Measurements from ENCODE around the gene TRPC6. TPM values are rescaled to one million over a fixed set of nuclear protein-coding genes. Genes with fewer than 3 reads are reported as not detected.

Gene TRPC6
- total and polyA plus RNA-seq, 4 donors: 0.03 to 1.5 (median 0.17) TPM; not detected in 1

DNA sequence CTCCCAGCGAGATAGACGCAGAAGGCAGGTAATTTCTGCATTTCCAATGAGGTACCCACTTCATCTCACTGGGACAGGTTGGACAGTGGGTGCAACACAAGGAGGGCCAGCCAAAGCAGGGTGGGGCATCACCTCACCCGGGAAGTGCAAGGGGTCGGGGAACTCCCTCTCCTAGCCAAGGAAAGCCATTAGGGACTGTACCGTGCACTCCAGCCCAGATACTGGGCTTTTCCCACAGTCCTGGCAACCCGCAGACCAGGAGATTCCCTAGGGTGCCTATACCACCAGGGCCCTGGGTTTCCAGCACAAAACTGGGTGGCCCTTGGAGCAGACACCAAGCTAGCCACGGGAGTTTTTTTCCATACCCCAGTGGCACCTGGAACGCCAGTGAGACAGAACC, 17.2 kb downstream of the TRPC6 start (continued):
- TF ChIP-seq RXRA (IDR thresholded peaks at IDR 0.05) (no peak), SP1 (IDR thresholded peaks at IDR 0.05) (no peak), NR2F2 (IDR thresholded peaks at IDR 0.05) (no peak), HNF4G (IDR thresholded peaks at IDR 0.05) (no peak), TAF1 (conservative IDR thresholded peaks at IDR 0.05) (no peak), EGR1 (IDR thresholded peaks at IDR 0.05; ENCODE audit: low read depth in 2 of 2) (no peak)
- TF ChIP-seq, protein P1, sequence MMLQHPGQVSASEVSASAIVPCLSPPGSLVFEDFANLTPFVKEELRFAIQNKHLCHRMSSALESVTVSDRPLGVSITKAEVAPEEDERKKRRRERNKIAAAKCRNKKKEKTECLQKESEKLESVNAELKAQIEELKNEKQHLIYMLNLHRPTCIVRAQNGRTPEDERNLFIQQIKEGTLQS (IDR thresholded peaks at IDR 0.05): no peak
- TF ChIP-seq, protein P2, sequence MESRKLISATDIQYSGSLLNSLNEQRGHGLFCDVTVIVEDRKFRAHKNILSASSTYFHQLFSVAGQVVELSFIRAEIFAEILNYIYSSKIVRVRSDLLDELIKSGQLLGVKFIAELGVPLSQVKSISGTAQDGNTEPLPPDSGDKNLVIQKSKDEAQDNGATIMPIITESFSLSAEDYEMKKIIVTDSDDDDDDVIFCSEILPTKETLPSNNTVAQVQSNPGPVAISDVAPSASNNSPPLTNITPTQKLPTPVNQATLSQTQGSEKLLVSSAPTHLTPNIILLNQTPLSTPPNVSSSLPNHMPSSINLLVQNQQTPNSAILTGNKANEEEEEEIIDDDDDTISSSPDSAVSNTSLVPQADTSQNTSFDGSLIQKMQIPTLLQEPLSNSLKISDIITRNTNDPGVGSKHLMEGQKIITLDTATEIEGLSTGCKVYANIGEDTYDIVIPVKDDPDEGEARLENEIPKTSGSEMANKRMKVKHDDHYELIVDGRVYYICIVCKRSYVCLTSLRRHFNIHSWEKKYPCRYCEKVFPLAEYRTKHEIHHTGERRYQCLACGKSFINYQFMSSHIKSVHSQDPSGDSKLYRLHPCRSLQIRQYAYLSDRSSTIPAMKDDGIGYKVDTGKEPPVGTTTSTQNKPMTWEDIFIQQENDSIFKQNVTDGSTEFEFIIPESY (IDR thresholded peaks at IDR 0.05): no peak

DNA sequence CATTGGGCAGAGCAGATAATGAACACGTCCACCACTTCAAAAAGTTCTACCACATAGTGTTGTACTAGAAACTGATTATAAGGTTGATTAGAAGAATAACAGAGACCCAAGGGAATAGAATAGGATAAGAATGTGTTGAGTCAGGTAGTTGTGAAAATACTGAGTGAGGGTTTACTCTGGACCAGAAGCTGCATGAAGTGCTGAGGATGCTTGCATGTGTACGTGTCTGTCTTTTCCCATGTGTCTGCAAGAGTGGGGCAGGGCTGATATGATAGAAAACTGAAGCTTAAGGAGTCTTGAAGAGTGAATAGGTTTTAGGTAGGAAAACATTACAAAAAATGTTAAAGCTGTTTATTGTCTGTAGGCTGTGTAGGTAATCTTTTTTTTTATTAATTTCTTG, 20.6 kb downstream of the TRPC6 start:
- no peak for DNase-seq (ENCODE audit: low spot score)
- TF ChIP-seq, protein P3, sequence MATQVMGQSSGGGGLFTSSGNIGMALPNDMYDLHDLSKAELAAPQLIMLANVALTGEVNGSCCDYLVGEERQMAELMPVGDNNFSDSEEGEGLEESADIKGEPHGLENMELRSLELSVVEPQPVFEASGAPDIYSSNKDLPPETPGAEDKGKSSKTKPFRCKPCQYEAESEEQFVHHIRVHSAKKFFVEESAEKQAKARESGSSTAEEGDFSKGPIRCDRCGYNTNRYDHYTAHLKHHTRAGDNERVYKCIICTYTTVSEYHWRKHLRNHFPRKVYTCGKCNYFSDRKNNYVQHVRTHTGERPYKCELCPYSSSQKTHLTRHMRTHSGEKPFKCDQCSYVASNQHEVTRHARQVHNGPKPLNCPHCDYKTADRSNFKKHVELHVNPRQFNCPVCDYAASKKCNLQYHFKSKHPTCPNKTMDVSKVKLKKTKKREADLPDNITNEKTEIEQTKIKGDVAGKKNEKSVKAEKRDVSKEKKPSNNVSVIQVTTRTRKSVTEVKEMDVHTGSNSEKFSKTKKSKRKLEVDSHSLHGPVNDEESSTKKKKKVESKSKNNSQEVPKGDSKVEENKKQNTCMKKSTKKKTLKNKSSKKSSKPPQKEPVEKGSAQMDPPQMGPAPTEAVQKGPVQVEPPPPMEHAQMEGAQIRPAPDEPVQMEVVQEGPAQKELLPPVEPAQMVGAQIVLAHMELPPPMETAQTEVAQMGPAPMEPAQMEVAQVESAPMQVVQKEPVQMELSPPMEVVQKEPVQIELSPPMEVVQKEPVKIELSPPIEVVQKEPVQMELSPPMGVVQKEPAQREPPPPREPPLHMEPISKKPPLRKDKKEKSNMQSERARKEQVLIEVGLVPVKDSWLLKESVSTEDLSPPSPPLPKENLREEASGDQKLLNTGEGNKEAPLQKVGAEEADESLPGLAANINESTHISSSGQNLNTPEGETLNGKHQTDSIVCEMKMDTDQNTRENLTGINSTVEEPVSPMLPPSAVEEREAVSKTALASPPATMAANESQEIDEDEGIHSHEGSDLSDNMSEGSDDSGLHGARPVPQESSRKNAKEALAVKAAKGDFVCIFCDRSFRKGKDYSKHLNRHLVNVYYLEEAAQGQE (IDR thresholded peaks at IDR 0.05): no peak
- TF ChIP-seq HNF4G (IDR thresholded peaks at IDR 0.05): no peak
- TF ChIP-seq FOXA1 (IDR thresholded peaks at IDR 0.05): no peak
- no peak for TF ChIP-seq SP1 (IDR thresholded peaks at IDR 0.05)
- no peak for TF ChIP-seq RXRA (IDR thresholded peaks at IDR 0.05)
- TF ChIP-seq HNF4A (conservative IDR thresholded peaks at IDR 0.05): no peak
- TF ChIP-seq JUND (IDR thresholded peaks at IDR 0.05): no peak
- no peak for TF ChIP-seq NR2F2 (IDR thresholded peaks at IDR 0.05)
- no peak for TF ChIP-seq TAF1 (conservative IDR thresholded peaks at IDR 0.05)
- no peak for TF ChIP-seq YY1 (IDR thresholded peaks at IDR 0.05)
- TF ChIP-seq, protein P1 (IDR thresholded peaks at IDR 0.05): no peak
- TF ChIP-seq FOXA2 (IDR thresholded peaks at IDR 0.05): no peak
- Histone ChIP-seq H3K36me3 (ENCODE audit: control insufficient read depth in 4 of 4, insufficient read depth in 3 of 4, low read depth in 1 of 4, low read length in 3 of 4) (no peaks in the 10 kb centered on the region), H3K4me1 (ENCODE audit: control insufficient read depth in 4 of 4, insufficient read depth in 4 of 4, low read length in 3 of 4) (no peaks in the 10 kb centered on the region), H3K9me3 (ENCODE audit: control insufficient read depth in 4 of 4, low read length in 3 of 4) (no peaks in the 10 kb centered on the region), H3K4me3 (ENCODE audit: low read depth in 1 of 3, low read length in 3 of 3) (no peak overlapping the region), H3K27ac (ENCODE audit: low read depth in 1 of 2, low read length in 2 of 2) (no peak overlapping the region), H3K27me3 (ENCODE audit: control insufficient read depth in 4 of 4, insufficient read depth in 4 of 4, low read length in 3 of 4) (no peaks in the 10 kb centered on the region), H3K9ac (ENCODE audit: low read depth in 1 of 2, low read length in 2 of 2) (no peak overlapping the region)
- 80% methylated on average over 2 of the region's 2 CpGs for whole genome bisulfite sequencing

DNA sequence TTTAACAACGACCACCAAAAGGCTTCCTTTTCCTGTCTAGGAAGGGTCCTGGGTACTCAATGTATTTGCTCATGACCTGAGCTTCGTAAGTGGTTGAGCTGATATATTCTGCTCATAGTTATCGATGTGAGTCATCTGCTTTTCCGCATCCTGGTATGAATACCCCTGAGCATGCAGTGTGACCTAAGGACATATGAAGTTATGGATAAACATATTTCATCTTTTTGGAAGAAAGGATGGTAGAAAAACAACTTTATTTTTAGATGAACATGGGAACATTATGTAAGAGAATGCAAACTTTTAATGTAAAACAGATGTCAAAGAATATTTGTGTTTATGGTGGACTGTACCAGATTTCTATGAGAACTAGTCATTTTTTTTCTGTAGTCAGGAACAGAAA, 28.4 kb downstream of the TRPC6 start:
- no peak for DNase-seq (ENCODE audit: low spot score)
- no peak overlapping the region for H3K27ac ChIP-seq (ENCODE audit: low read depth in 1 of 2, low read length in 2 of 2)
- H3K36me3 ChIP-seq (ENCODE audit: control insufficient read depth in 4 of 4, insufficient read depth in 3 of 4, low read depth in 1 of 4, low read length in 3 of 4): no peaks in the 10 kb centered on the region
- H3K9ac ChIP-seq (ENCODE audit: low read depth in 1 of 2, low read length in 2 of 2): no peak overlapping the region
- peaks cover 0 to 3% (median 0%) of the 10 kb centered on the region in 4 donors for H3K9me3 ChIP-seq (ENCODE audit: control insufficient read depth in 4 of 4, low read length in 3 of 4)
- no peaks in the 10 kb centered on the region for H3K4me1 ChIP-seq (ENCODE audit: control insufficient read depth in 4 of 4, insufficient read depth in 4 of 4, low read length in 3 of 4)
- WGBS: 76% methylated on average over 4 of the region's 4 CpGs
- H3K27me3 ChIP-seq (ENCODE audit: control insufficient read depth in 4 of 4, insufficient read depth in 4 of 4, low read length in 3 of 4): peaks cover 0 to 2% (median 0%) of the 10 kb centered on the region in 4 donors
- H3K4me3 ChIP-seq (ENCODE audit: low read depth in 1 of 3, low read length in 3 of 3): no peak overlapping the region
- TF ChIP-seq TAF1 (conservative IDR thresholded peaks at IDR 0.05) (no peak), NR2F2 (IDR thresholded peaks at IDR 0.05) (no peak), RXRA (IDR thresholded peaks at IDR 0.05) (no peak), YY1 (IDR thresholded peaks at IDR 0.05) (no peak), RAD21 (IDR thresholded peaks at IDR 0.05) (no peak), GABPA (IDR thresholded peaks at IDR 0.05 in 1 of 2, conservative IDR thresholded peaks at IDR 0.05 in 1 of 2) (no peak), FOXA1 (IDR thresholded peaks at IDR 0.05) (no peak), EGR1 (IDR thresholded peaks at IDR 0.05; ENCODE audit: low read depth in 2 of 2) (no peak), HNF4A (conservative IDR thresholded peaks at IDR 0.05) (no peak), SP1 (IDR thresholded peaks at IDR 0.05) (no peak), HNF4G (IDR thresholded peaks at IDR 0.05) (no peak), FOXA2 (IDR thresholded peaks at IDR 0.05) (no peak)
- TF ChIP-seq, protein P1 (IDR thresholded peaks at IDR 0.05): no peak
- TF ChIP-seq, protein P3 (IDR thresholded peaks at IDR 0.05): no peak
- TF ChIP-seq, protein P2 (IDR thresholded peaks at IDR 0.05): no peak
